Caco-2 (cell line): Measurements from ENCODE around the gene SYTL5. TPM values are rescaled to one million over a fixed set of nuclear protein-coding genes. Genes with fewer than 3 reads are reported as not detected.

Experiments
- BruUV-seq: library from RNA; stranded (reverse); fragments of 400-500 nt; replicated peaks from 2 replicates; lab custom pipeline; 2021; lab: Mats Ljungman, UMichigan
- CTCF ChIA-PET: fragments of 300-600 bp; sonication (Branson Sonifier 250); formaldehyde crosslinking; loops from one replicate; lab custom pipeline; 2022; ENCODE audit warnings: antibody characterized with exemption; lab: Charles Lee
- POLR2A ChIA-PET: fragments of 300-600 bp; sonication (Branson Sonifier 250); formaldehyde crosslinking; loops from one replicate; lab custom pipeline; 2022; ENCODE audit warnings: antibody characterized with exemption; lab: Charles Lee
- DNase-seq, 2 experiments: peaks; one replicate each; pipeline versions ENCODE4 v3.0.0 to v3.0.0-alpha.2; 2020 to 2022
- H3K27me3 ChIP-seq: replicated peaks from 2 replicates; pipeline ENCODE4 v1.6.0; 2011; ENCODE audit warnings: low read length; ENCODE audit not compliant: control insufficient read depth, insufficient read depth
- H3K36me3 ChIP-seq: 2 replicates; pipeline ENCODE4 v1.5.1; 2011; ENCODE audit warnings: low read length; ENCODE audit not compliant: control insufficient read depth, insufficient read depth
- H3K4me1 ChIP-seq: fragments of 250-450 bp; sonication (Bioruptor Pico); 2 replicates; pipeline ENCODE4 v1.5.1; 2020; ENCODE audit warnings: mild to moderate bottlenecking
- H3K4me3 ChIP-seq: 2 replicates; pipeline ENCODE4 v1.5.1; 2011; ENCODE audit warnings: low read depth, mild to moderate bottlenecking, control low read depth, low read length
- H3K9me3 ChIP-seq: fragments of 250-450 bp; sonication (Bioruptor Pico); 2 replicates; pipeline ENCODE4 v1.5.1; 2020; ENCODE audit warnings: mild to moderate bottlenecking, moderate library complexity
- H3K27ac Mint-ChIP-seq: one replicate; pipeline ENCODE4 v1.8.0; 2022; ENCODE audit warnings: mixed read lengths; ENCODE audit not compliant: unreplicated experiment
- H3K27me3 Mint-ChIP-seq: one replicate; pipeline ENCODE4 v1.8.0; 2022; ENCODE audit warnings: mixed read lengths; ENCODE audit not compliant: insufficient read depth, unreplicated experiment
- H3K36me3 Mint-ChIP-seq: one replicate; pipeline ENCODE4 v1.8.0; 2022; ENCODE audit warnings: mild to moderate bottlenecking, mixed read lengths; ENCODE audit not compliant: insufficient read depth, unreplicated experiment
- H3K4me1 Mint-ChIP-seq: one replicate; pipeline ENCODE4 v1.8.0; 2022; ENCODE audit warnings: low read depth, mixed read lengths; ENCODE audit not compliant: unreplicated experiment
- H3K4me3 Mint-ChIP-seq: one replicate; pipeline ENCODE4 v1.8.0; 2022; ENCODE audit warnings: mild to moderate bottlenecking, moderate library complexity, mixed read lengths; ENCODE audit not compliant: unreplicated experiment
- H3K9me3 Mint-ChIP-seq: one replicate; pipeline ENCODE4 v1.8.0; 2022; ENCODE audit warnings: mixed read lengths; ENCODE audit not compliant: unreplicated experiment
- intact Hi-C: fragments of 100-400 bp; cut with micrococcal nuclease; formaldehyde crosslinking; loops from one replicate; pipeline ENCODE4 v1.10.0; 2022; ENCODE audit not compliant: unreplicated experiment
- total RNA-seq: library from RNA; stranded (reverse); gene quantifications from 2 replicates; pipeline ENCODE4 v1.2.3, GENCODE V29; 2022
- TF ChIP-seq, protein P1 (sequence below), 2 experiments: fragments of 200-600 bp in 1 of 2; IDR thresholded peaks; 1 replicate in 1 of 2; 2 replicates in 1 of 2; pipeline versions ENCODE4 v1.5.1 to v1.8.0; 2011 to 2022; ENCODE audit warnings: antibody characterized with exemption in 1 of 2, control low read depth in 1 of 2, inconsistent platforms in 1 of 2, low read depth in 1 of 2, low read length in 1 of 2, mild to moderate bottlenecking in 1 of 2, moderate library complexity in 1 of 2; ENCODE audit not compliant: insufficient read depth in 1 of 2, severe bottlenecking in 1 of 2, unreplicated experiment in 1 of 2

The SYTL5 gene
- total RNA-seq, 1 experiment from 2014 or later: 8.9 TPM

DNA sequence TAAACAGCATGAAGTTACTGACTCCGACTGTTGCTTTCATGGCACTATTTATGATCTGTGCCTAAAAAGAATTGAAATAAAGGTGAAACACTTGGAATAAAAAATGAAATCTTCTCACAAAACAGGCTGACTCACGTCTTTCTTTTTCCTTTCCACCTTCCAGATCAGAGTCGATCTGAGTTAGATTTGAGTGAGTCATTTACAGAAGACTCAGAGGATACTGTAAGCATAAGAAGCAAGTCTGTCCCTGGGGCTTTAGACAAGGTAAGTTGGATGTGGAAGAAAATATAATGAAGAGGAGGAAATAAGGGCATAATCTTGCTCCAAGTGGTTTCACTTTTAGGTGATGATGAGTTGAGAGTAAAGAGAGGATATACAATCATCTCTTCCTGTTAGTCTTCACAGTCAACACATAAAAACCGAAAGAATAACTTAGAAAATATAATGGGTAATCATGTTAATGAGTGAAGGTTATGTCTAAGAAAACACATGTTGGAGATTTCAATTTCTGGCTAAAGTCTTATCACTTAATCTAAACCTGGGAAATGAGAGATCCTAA lies 89.7 kb downstream of the SYTL5 start:
- no peaks in the 10 kb centered on the region for H3K4me1 Mint-ChIP-seq
- no peak for DNase-seq
- intact Hi-C loops: no loop called here
- no TSS peak for BruUV-seq
- no peaks in the 10 kb centered on the region for H3K9me3 Mint-ChIP-seq
- Histone ChIP-seq H3K4me3 (no peak overlapping the region), H3K4me1 (no peaks in the 10 kb centered on the region), H3K27me3 (no peaks in the 10 kb centered on the region), H3K9me3 (no peaks in the 10 kb centered on the region), H3K36me3 (no peaks in the 10 kb centered on the region)
- POLR2A ChIA-PET: no interaction called here
- CTCF ChIA-PET: no interaction called here
- H3K4me3 Mint-ChIP-seq: no peak overlapping the region
- H3K36me3 Mint-ChIP-seq: peaks cover 5% of the 10 kb centered on the region
- H3K27ac Mint-ChIP-seq: no peak overlapping the region
- no peaks in the 10 kb centered on the region for H3K27me3 Mint-ChIP-seq
- TF ChIP-seq, protein P1, sequence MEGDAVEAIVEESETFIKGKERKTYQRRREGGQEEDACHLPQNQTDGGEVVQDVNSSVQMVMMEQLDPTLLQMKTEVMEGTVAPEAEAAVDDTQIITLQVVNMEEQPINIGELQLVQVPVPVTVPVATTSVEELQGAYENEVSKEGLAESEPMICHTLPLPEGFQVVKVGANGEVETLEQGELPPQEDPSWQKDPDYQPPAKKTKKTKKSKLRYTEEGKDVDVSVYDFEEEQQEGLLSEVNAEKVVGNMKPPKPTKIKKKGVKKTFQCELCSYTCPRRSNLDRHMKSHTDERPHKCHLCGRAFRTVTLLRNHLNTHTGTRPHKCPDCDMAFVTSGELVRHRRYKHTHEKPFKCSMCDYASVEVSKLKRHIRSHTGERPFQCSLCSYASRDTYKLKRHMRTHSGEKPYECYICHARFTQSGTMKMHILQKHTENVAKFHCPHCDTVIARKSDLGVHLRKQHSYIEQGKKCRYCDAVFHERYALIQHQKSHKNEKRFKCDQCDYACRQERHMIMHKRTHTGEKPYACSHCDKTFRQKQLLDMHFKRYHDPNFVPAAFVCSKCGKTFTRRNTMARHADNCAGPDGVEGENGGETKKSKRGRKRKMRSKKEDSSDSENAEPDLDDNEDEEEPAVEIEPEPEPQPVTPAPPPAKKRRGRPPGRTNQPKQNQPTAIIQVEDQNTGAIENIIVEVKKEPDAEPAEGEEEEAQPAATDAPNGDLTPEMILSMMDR (IDR thresholded peaks at IDR 0.05; ENCODE audit: insufficient read depth in 1 of 2, low read depth in 1 of 2, low read length in 1 of 2, severe bottlenecking in 1 of 2, unreplicated experiment in 1 of 2): no peak

DNA sequence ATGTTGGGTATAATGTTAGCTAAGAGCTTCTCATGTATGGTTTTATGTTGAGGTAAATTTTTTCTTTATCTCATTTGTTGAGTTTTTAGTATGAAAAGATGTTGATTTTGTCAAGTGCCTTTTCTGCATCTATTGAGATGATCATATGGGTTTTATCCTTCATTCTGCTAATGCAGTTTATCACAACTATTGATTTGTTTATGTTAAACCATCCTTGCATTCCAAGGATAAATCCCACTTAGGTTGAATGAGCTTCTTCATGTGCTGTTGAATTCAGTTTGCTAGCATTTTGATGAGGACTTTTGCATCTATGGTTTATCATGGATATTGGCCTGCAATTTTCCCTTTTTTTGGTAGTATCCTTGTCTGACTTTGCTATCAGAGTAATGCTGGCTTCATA lies 93.3 kb downstream of the SYTL5 start:
- Mint-ChIP-seq H3K27ac (no peak overlapping the region), H3K27me3 (no peaks in the 10 kb centered on the region), H3K9me3 (no peaks in the 10 kb centered on the region), H3K4me3 (no peak overlapping the region), H3K4me1 (no peaks in the 10 kb centered on the region), H3K36me3 (peaks cover 9% of the 10 kb centered on the region)
- no TSS peak for BruUV-seq
- ChIA-PET POLR2A (no interaction called here), CTCF (no interaction called here)
- no peaks in the 10 kb centered on the region for H3K27me3 ChIP-seq
- intact Hi-C loops: no loop called here
- no peaks in the 10 kb centered on the region for H3K9me3 ChIP-seq
- DNase-seq: no peak
- no peaks in the 10 kb centered on the region for H3K36me3 ChIP-seq
- H3K4me1 ChIP-seq: no peaks in the 10 kb centered on the region
- H3K4me3 ChIP-seq: no peak overlapping the region
- TF ChIP-seq, protein P1 (IDR thresholded peaks at IDR 0.05; ENCODE audit: insufficient read depth in 1 of 2, low read depth in 1 of 2, low read length in 1 of 2, severe bottlenecking in 1 of 2, unreplicated experiment in 1 of 2): no peak

DNA sequence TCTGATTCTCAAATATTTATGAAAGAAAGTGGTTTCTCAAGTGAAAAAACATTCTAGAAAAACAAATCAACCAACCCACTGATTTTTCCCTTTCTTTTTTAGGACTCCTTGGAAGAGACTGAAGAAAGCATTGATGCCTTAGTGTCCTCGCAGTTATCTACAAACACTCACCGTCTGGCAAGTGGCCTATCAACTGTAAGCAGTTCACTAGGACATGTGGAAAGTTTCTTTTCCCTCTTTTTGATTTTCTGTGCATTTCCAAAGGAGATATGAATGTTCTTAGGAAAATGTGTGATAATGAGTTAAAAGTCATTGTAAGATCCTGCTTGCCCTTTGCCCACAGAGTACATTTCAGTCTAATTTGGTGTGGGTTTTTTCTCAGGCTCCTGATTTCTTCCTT lies 95.9 kb downstream of the SYTL5 start:
- Mint-ChIP-seq H3K36me3 (peaks cover 4% of the 10 kb centered on the region), H3K4me1 (peaks cover 5% of the 10 kb centered on the region), H3K27ac (no peak overlapping the region), H3K4me3 (no peak overlapping the region), H3K27me3 (no peaks in the 10 kb centered on the region), H3K9me3 (no peaks in the 10 kb centered on the region)
- Histone ChIP-seq H3K4me3 (no peak overlapping the region), H3K36me3 (no peaks in the 10 kb centered on the region), H3K4me1 (no peaks in the 10 kb centered on the region; the same call in 1 of the 2 replicates), H3K9me3 (no peaks in the 10 kb centered on the region), H3K27me3 (no peaks in the 10 kb centered on the region)
- BruUV-seq: no TSS peak
- intact Hi-C loops: no loop called here
- ChIA-PET CTCF (no interaction called here), POLR2A (no interaction called here)
- DNase-seq: no peak
- TF ChIP-seq, protein P1 (IDR thresholded peaks at IDR 0.05; ENCODE audit: insufficient read depth in 1 of 2, low read depth in 1 of 2, low read length in 1 of 2, severe bottlenecking in 1 of 2, unreplicated experiment in 1 of 2): no peak
